Measurements from ENCODE around the gene FAM170B.

Gene FAM170B

GRCh38 chr10:49178489-49179471 is 45.0 kb upstream of the FAM170B start:
- Histone ChIP-seq H3K14ac (ENCODE audit: low read length) (no peak overlapping the region), H3K27ac (replicated peaks; ENCODE audit: low read length) (no peak overlapping the region), H2AFZ (ENCODE audit: low read length) (no peak overlapping the region), H4K8ac (ENCODE audit: low read depth, low read length) (no peak overlapping the region), H3K4ac (ENCODE audit: low read length) (no peak overlapping the region), H2AK5ac (ENCODE audit: low read depth, low read length) (no peak overlapping the region), H2BK12ac (ENCODE audit: low read length) (no peak overlapping the region), H3K79me1 (ENCODE audit: low read depth, low read length) (no peaks in the 10 kb centered on the region), H2BK5ac (ENCODE audit: low read length) (no peak overlapping the region), H3K4me3 (ENCODE audit: low read length in 2 of 2) (no peak overlapping the region), H3K4me2 (ENCODE audit: insufficient read depth, low read length, poor library complexity, severe bottlenecking) (no peak overlapping the region), H2BK15ac (ENCODE audit: low read length) (no peak overlapping the region), H3K18ac (ENCODE audit: low read length) (no peak overlapping the region), H3K4me1 (ENCODE audit: control insufficient read depth in 2 of 2, insufficient read depth in 1 of 2, low read depth in 1 of 2, low read length in 2 of 2) (peaks cover 0 to 4% of the 10 kb centered on the region in 2 donors), H3K9me3 (replicated peaks in 1 of 2; ENCODE audit: control insufficient read depth in 2 of 2, insufficient read depth in 1 of 2, low read depth in 1 of 2, low read length in 2 of 2) (no peaks in the 10 kb centered on the region), H3K36me3 (replicated peaks in 1 of 2; ENCODE audit: control insufficient read depth in 2 of 2, insufficient read depth in 2 of 2, low read length in 2 of 2) (no peaks in the 10 kb centered on the region), H2BK120ac (ENCODE audit: low read depth, low read length) (no peak overlapping the region), H3K23ac (ENCODE audit: low read depth, low read length, poor library complexity) (no peak overlapping the region), H3K27me3 (ENCODE audit: control insufficient read depth in 3 of 3, insufficient read depth in 3 of 3, low read depth in 1 of 3, low read length in 3 of 3) (peaks cover 0 to 4% (median 0%) of the 10 kb centered on the region in 3 experiments), H4K91ac (ENCODE audit: low read depth, low read length, poor library complexity) (no peak overlapping the region), H3K9ac (ENCODE audit: low read depth, low read length, poor library complexity) (no peak overlapping the region)
- no peak for DNase-seq (ENCODE audit: low spot score)
- WGBS, 2 donors (ENCODE audit: extremely low coverage in 2 of 2, insufficient read length in 2 of 2, insufficient replicate concordance in 1 of 2) = no CpG with 5 or more reads among the region's 6 CpGs

DNA sequence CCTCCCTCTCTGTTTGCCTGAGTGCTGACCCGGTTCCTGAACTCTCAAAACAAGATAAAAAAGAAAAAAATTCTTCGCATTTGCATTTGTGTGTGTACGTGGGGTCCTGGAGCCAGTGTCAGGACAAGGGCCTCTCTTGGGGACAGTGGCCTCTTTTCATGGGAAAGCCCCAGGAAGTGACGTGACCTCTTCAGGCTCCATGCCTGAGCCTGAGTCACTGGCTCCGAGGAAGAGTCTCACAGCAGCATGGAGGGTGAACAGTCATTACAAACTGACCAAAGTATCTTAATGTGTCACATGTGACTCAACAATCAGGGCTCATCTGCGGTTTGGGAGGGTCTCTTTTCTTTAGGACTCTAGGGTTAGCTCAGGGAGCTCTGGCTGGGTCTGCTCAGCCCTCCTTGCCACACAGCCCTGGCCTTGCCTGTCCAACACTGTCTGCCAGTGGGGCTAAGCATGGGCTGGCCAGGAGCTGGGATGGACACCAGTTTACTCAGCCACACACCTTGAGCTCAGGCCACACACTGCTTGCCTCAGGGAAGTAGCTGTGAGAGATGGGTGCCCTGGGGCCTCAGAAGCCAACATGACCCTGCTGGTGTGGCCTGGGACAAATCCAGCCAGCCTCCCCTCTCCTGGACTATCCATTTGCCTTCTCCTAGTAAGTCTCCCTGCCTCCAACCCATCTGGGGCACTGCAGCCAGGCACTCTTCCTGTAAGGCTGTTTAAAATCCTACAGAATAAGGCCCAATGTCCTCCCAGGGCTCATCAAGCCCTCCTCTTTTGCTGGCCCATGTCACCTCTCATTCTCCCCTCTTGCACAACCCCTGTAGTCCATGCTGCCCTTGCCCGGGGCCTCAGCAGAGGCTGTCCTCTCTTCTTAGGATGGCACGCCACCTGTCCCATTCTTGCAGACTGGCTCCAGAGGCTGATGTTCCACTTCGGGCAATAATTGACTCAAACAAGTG is 43.9 kb upstream of the FAM170B start:
- Histone ChIP-seq H3K4me2 (ENCODE audit: insufficient read depth, low read length, poor library complexity, severe bottlenecking) (no peak overlapping the region), H2AK5ac (ENCODE audit: low read depth, low read length) (no peak overlapping the region), H2AFZ (ENCODE audit: low read length) (peak overlapping the region; percentile 71), H4K8ac (ENCODE audit: low read depth, low read length) (no peak overlapping the region), H3K27me3 (ENCODE audit: control insufficient read depth in 3 of 3, insufficient read depth in 3 of 3, low read depth in 1 of 3, low read length in 3 of 3) (no peaks in the 10 kb centered on the region), H2BK5ac (ENCODE audit: low read length) (no peak overlapping the region), H3K4me3 (ENCODE audit: low read length in 2 of 2) (no peak overlapping the region), H3K79me1 (ENCODE audit: low read depth, low read length) (no peaks in the 10 kb centered on the region), H3K9ac (ENCODE audit: low read depth, low read length, poor library complexity) (no peak overlapping the region), H2BK120ac (ENCODE audit: low read depth, low read length) (no peak overlapping the region), H2BK12ac (ENCODE audit: low read length) (no peak overlapping the region), H3K23ac (ENCODE audit: low read depth, low read length, poor library complexity) (no peak overlapping the region), H4K91ac (ENCODE audit: low read depth, low read length, poor library complexity) (no peak overlapping the region), H3K27ac (replicated peaks; ENCODE audit: low read length) (no peak overlapping the region), H3K14ac (ENCODE audit: low read length) (no peak overlapping the region), H3K4me1 (ENCODE audit: control insufficient read depth in 2 of 2, insufficient read depth in 1 of 2, low read depth in 1 of 2, low read length in 2 of 2) (peaks cover 0 to 4% of the 10 kb centered on the region in 2 donors), H3K4ac (ENCODE audit: low read length) (no peak overlapping the region), H2BK15ac (ENCODE audit: low read length) (no peak overlapping the region), H3K18ac (ENCODE audit: low read length) (peak overlapping the region; percentile 45), H3K9me3 (replicated peaks in 1 of 2; ENCODE audit: control insufficient read depth in 2 of 2, insufficient read depth in 1 of 2, low read depth in 1 of 2, low read length in 2 of 2) (no peaks in the 10 kb centered on the region), H3K36me3 (replicated peaks in 1 of 2; ENCODE audit: control insufficient read depth in 2 of 2, insufficient read depth in 2 of 2, low read length in 2 of 2) (no peaks in the 10 kb centered on the region)
- no CpG with 5 or more reads among the region's 9 CpGs for WGBS, 2 donors (ENCODE audit: extremely low coverage in 2 of 2, insufficient read length in 2 of 2, insufficient replicate concordance in 1 of 2)
- no peak for DNase-seq (ENCODE audit: low spot score)

GRCh38 chr10:49176310-49177268 is 42.8 kb upstream of the FAM170B start:
- no peak overlapping the region for H3K23ac ChIP-seq (ENCODE audit: low read depth, low read length, poor library complexity)
- H3K27ac ChIP-seq (replicated peaks; ENCODE audit: low read length) = no peak overlapping the region
- no peak overlapping the region for H2AK5ac ChIP-seq (ENCODE audit: low read depth, low read length)
- WGBS, 2 donors (ENCODE audit: extremely low coverage in 2 of 2, insufficient read length in 2 of 2, insufficient replicate concordance in 1 of 2) = no CpG with 5 or more reads among the region's 19 CpGs
- no peak overlapping the region for H3K9ac ChIP-seq (ENCODE audit: low read depth, low read length, poor library complexity)
- H2BK12ac ChIP-seq (ENCODE audit: low read length) = no peak overlapping the region
- peaks cover 0 to 4% of the 10 kb centered on the region in 2 donors for H3K4me1 ChIP-seq (ENCODE audit: control insufficient read depth in 2 of 2, insufficient read depth in 1 of 2, low read depth in 1 of 2, low read length in 2 of 2)
- no peaks in the 10 kb centered on the region for H3K9me3 ChIP-seq (replicated peaks in 1 of 2; ENCODE audit: control insufficient read depth in 2 of 2, insufficient read depth in 1 of 2, low read depth in 1 of 2, low read length in 2 of 2)
- H2BK120ac ChIP-seq (ENCODE audit: low read depth, low read length) = no peak overlapping the region
- H2BK5ac ChIP-seq (ENCODE audit: low read length) = no peak overlapping the region
- H3K4ac ChIP-seq (ENCODE audit: low read length) = no peak overlapping the region
- no peak overlapping the region for H4K8ac ChIP-seq (ENCODE audit: low read depth, low read length)
- peak overlapping the region; percentile 71 for H2AFZ ChIP-seq (ENCODE audit: low read length)
- no peak overlapping the region for H3K4me2 ChIP-seq (ENCODE audit: insufficient read depth, low read length, poor library complexity, severe bottlenecking)
- H3K14ac ChIP-seq (ENCODE audit: low read length) = no peak overlapping the region
- H3K79me1 ChIP-seq (ENCODE audit: low read depth, low read length) = no peaks in the 10 kb centered on the region
- H2BK15ac ChIP-seq (ENCODE audit: low read length) = no peak overlapping the region
- H4K91ac ChIP-seq (ENCODE audit: low read depth, low read length, poor library complexity) = no peak overlapping the region
- H3K36me3 ChIP-seq (replicated peaks in 1 of 2; ENCODE audit: control insufficient read depth in 2 of 2, insufficient read depth in 2 of 2, low read length in 2 of 2) = no peaks in the 10 kb centered on the region
- no peak overlapping the region for H3K4me3 ChIP-seq (ENCODE audit: low read length in 2 of 2)
- no peak for DNase-seq (ENCODE audit: low spot score)
- peak overlapping the region; percentile 16 for H3K18ac ChIP-seq (ENCODE audit: low read length)
- no peaks in the 10 kb centered on the region for H3K27me3 ChIP-seq (ENCODE audit: control insufficient read depth in 3 of 3, insufficient read depth in 3 of 3, low read depth in 1 of 3, low read length in 3 of 3)
